K562 (cell line): ENCODE data around the gene LRMDA. TPM values are rescaled to one million over a fixed set of nuclear protein-coding genes. Genes with fewer than 3 reads are reported as not detected.

ENCODE experiments used
- ATAC-seq: fragments of 200-7000 bp; cut with Tn5 transposase; 3 replicates; pipeline ENCODE4 v1.9.1; 2020; ENCODE audit warnings: moderate library complexity
- Bru-seq: library from RNA; stranded (reverse); fragments of 400-500 nt; gene quantifications from one replicate; lab custom pipeline; 2021; lab: Mats Ljungman, UMichigan
- BruChase-seq, 2 experiments: library from RNA; stranded (reverse); fragments of 400-500 nt; gene quantifications; one replicate each; lab custom pipeline; 2021; lab: Mats Ljungman, UMichigan
- BruUV-seq: library from RNA; stranded (reverse); fragments of 400-500 nt; replicated peaks from 2 replicates; lab custom pipeline; 2021; lab: Mats Ljungman, UMichigan
- CTCF ChIA-PET: fragments of 300-600 bp; formaldehyde crosslinking; extraction: SDS; loops from one replicate; lab custom pipeline; 2021; ENCODE audit warnings: low intra/inter-chr PET ratio; lab: Yijun Ruan, JAX
- POLR2A ChIA-PET: fragments of 300-600, 350-650 bp; sonication (Branson Sonifier 250); formaldehyde crosslinking; extraction: SDS; loops from one replicate; lab custom pipeline; 2021; ENCODE audit warnings: antibody characterized with exemption, inconsistent platforms; lab: Yijun Ruan, JAX
- DNase-seq, 4 experiments: peaks; one replicate each; pipeline versions ENCODE4 v3.0.0 to v3.0.0-alpha.2; 2011 to 2018; ENCODE audit warnings: low spot score in 3 of 4, mixed read lengths in 3 of 4; ENCODE audit errors: extremely low read depth in 1 of 4
- FAIRE-seq: peaks from 2 replicates; lab custom pipeline; 2011; peaks lifted over from hg19 to GRCh38; lab: Jason Lieb, UNC
- H2AFZ ChIP-seq: 2 replicates; pipeline ENCODE4 v1.6.0; 2011; ENCODE audit warnings: low read depth, low read length, control low read depth, inconsistent platforms
- H3K27ac ChIP-seq: fragments of 200-600 bp; 3 replicates; pipeline ENCODE4 v1.8.0; 2011; ENCODE audit warnings: low read depth, mild to moderate bottlenecking, control low read depth, inconsistent platforms, low read length, moderate library complexity, mixed read lengths; ENCODE audit errors: extremely low read depth
- H3K27me3 ChIP-seq, 2 experiments: fragments of 300-600 bp in 1 of 2; 2 replicates in 1 of 2; 3 replicates in 1 of 2; pipeline versions ENCODE4 v1.6.0 to v1.8.0; 2011; ENCODE audit warnings: inconsistent platforms in 2 of 2, low read length in 2 of 2, mild to moderate bottlenecking in 1 of 2, mixed read lengths in 1 of 2, moderate library complexity in 1 of 2; ENCODE audit not compliant: control insufficient read depth in 2 of 2, insufficient read depth in 2 of 2
- H3K36me3 ChIP-seq: fragments of 300-600 bp; 3 replicates; pipeline ENCODE4 v1.8.0; 2011; ENCODE audit warnings: mild to moderate bottlenecking, low read length, inconsistent platforms; ENCODE audit not compliant: control insufficient read depth, insufficient read depth
- H3K4me1 ChIP-seq, 2 experiments: fragments of 200-600 bp in 1 of 2; replicated peaks in 1 of 2; 2 replicates in 1 of 2; 3 replicates in 1 of 2; pipeline versions ENCODE4 v1.5.1 to v1.8.0; 2011; ENCODE audit warnings: inconsistent platforms in 2 of 2, low read length in 2 of 2, mild to moderate bottlenecking in 1 of 2, mixed read lengths in 1 of 2, moderate library complexity in 1 of 2; ENCODE audit not compliant: control insufficient read depth in 2 of 2, insufficient read depth in 2 of 2
- H3K4me2 ChIP-seq: 2 replicates; pipeline ENCODE4 v1.6.1; 2011; ENCODE audit warnings: low read length, control low read depth, inconsistent platforms, mixed read lengths; ENCODE audit not compliant: insufficient read depth
- H3K4me3 ChIP-seq: fragments of 200-600 bp; sonication (generic), shearing (Covaris generic); 2 replicates; pipeline ENCODE4 v1.5.1; 2016; ENCODE audit warnings: control low read depth, inconsistent platforms
- H3K79me2 ChIP-seq: fragments of 200-600 bp; 3 replicates; pipeline ENCODE4 v1.8.0; 2011; ENCODE audit warnings: low read length, inconsistent platforms; ENCODE audit not compliant: control insufficient read depth, insufficient read depth
- H3K9ac ChIP-seq, 2 experiments: 2 replicates each; pipeline versions ENCODE4 v1.6.0 to v1.6.1; 2011; ENCODE audit warnings: low read depth in 2 of 2, low read length in 2 of 2, control low read depth in 1 of 2, inconsistent platforms in 1 of 2, mild to moderate bottlenecking in 1 of 2, mixed read lengths in 1 of 2; ENCODE audit not compliant: insufficient read depth in 1 of 2
- H3K9me1 ChIP-seq: one replicate; pipeline ENCODE4 v1.6.0; 2011; ENCODE audit warnings: inconsistent platforms, mild to moderate bottlenecking, low read length, moderate library complexity; ENCODE audit not compliant: control insufficient read depth, insufficient read depth
- H3K9me3 ChIP-seq: replicated peaks from 2 replicates; pipeline ENCODE4 v1.5.1; 2011; ENCODE audit warnings: low read depth, low read length, inconsistent platforms; ENCODE audit not compliant: control insufficient read depth, insufficient read depth
- H4K20me1 ChIP-seq: replicated peaks from 2 replicates; pipeline ENCODE4 v1.6.1; 2011; ENCODE audit warnings: low read length, inconsistent platforms, mixed read lengths; ENCODE audit not compliant: control insufficient read depth, insufficient read depth
- CEBPB ChIP-seq: fragments of 450-650 bp; IDR thresholded peaks from 2 replicates; pipeline ENCODE4 v1.6.1; 2016; ENCODE audit warnings: missing genetic modification characterization, missing compliant biosample characterization
- CEBPG ChIP-seq, 3 experiments: fragments of 200-800 bp in 1 of 3; sonication (Bioruptor generic) in 1 of 3; sonication (generic) in 1 of 3; formaldehyde crosslinking in 1 of 3; IDR thresholded peaks in 2 of 3; conservative IDR thresholded peaks in 1 of 3; 2 replicates each; pipeline versions ENCODE4 v1.6.1 to v1.8.0; 2016 to 2022; ENCODE audit warnings: missing compliant biosample characterization in 2 of 3, missing genetic modification characterization in 2 of 3, mild to moderate bottlenecking in 1 of 3, missing genetic modification reagents in 1 of 3
- E2F6 ChIP-seq, 2 experiments: IDR thresholded peaks; 2 replicates each; pipeline ENCODE4 v1.6.1; 2011; ENCODE audit warnings: borderline replicate concordance in 1 of 2, control low read depth in 1 of 2, low read depth in 1 of 2, low read length in 1 of 2, mild to moderate bottlenecking in 1 of 2, mixed read lengths in 1 of 2, moderate library complexity in 1 of 2; ENCODE audit not compliant: insufficient read depth in 1 of 2, insufficient read length in 1 of 2, poor library complexity in 1 of 2, severe bottlenecking in 1 of 2; ENCODE audit errors: extremely low read depth in 1 of 2
- GABPA ChIP-seq: fragments of 200-800 bp; sonication (Bioruptor generic); conservative IDR thresholded peaks from 2 replicates; pipeline ENCODE4 v1.6.1; 2016; ENCODE audit warnings: low read depth, missing genetic modification characterization, missing compliant biosample characterization
- ID3 ChIP-seq, 2 experiments: fragments of 250-450 bp in 1 of 2; fragments of 450-650 bp in 1 of 2; sonication (Bioruptor Pico) in 1 of 2; IDR thresholded peaks; 2 replicates each; pipeline versions ENCODE4 v1.6.1 to v1.8.0; 2016 to 2021; ENCODE audit warnings: mild to moderate bottlenecking in 2 of 2, moderate library complexity in 2 of 2, missing compliant biosample characterization in 1 of 2, missing genetic modification characterization in 1 of 2
- SOX6 ChIP-seq: fragments of 450-650 bp; IDR thresholded peaks from 2 replicates; pipeline ENCODE4 v1.6.1; 2014; ENCODE audit warnings: mild to moderate bottlenecking
- TCF7L2 ChIP-seq: fragments of 150-350 bp; IDR thresholded peaks from 2 replicates; pipeline ENCODE4 v1.6.1; 2016; ENCODE audit warnings: low read depth, mild to moderate bottlenecking, low read length, moderate library complexity
- WGBS: fragments of 100-300 bp; shearing (Covaris generic); methylation state at CpG from one replicate; pipeline ENCODE4 v1.1.6; 2016; ENCODE audit warnings: low coverage, mixed read lengths; ENCODE audit not compliant: insufficient coverage; ENCODE audit errors: missing lambda C conversion rate; 5-methylcytosine and 5-hydroxymethylcytosine counted together
- in situ Hi-C: fragments of 300-500 bp; cut with MboI; formaldehyde crosslinking; loops from 4 replicates; pipeline ENCODE4 v1.15.0; 2018; ENCODE audit warnings: inconsistent platforms, mixed read lengths
- intact Hi-C: fragments of 100-400 bp; cut with micrococcal nuclease; formaldehyde crosslinking; loops from 2 replicates; pipeline ENCODE4 v1.14.2; 2022
- long read RNA-seq, 3 experiments: library from polyadenylated mRNA in 2 of 3; library from RNA in 1 of 3; unstranded in 2 of 3; stranded (forward) in 1 of 3; transcript quantifications; one replicate each; pipeline ENCODE4 v2.0.0, GENCODE V29; 2019 to 2022
- polyA minus RNA-seq, 3 experiments: library from RNA; depleted of rRNA, polyadenylated mRNA; stranded (reverse); fragments of >200 nt; gene quantifications; 2 replicates each; pipeline ENCODE4 v1.2.3, GENCODE V29; 2011
- polyA plus RNA-seq, 8 experiments: library from polyadenylated mRNA; depleted of rRNA in 4 of 8; stranded (reverse) in 5 of 8; unstranded in 3 of 8; fragments of >200 nt; fragmentation: Nextera tagmentation in 2 of 8; fragmentation: Illumina TruSeq in 1 of 8; extraction: Ambion mirVana in 2 of 8; extraction: Trizol in 1 of 8; gene quantifications; 2 replicates each; pipeline versions ENCODE4 v1.2.1 to v1.2.3, GENCODE V29; 2011 to 2014; ENCODE audit warnings: inconsistent platforms in 1 of 8, missing spikeins in 1 of 8
- total RNA-seq, 7 experiments: library from RNA; depleted of rRNA in 6 of 7; stranded (reverse); fragments of >200 nt in 6 of 7; fragmentation: Illumina TruSeq in 2 of 7; extraction: Trizol in 2 of 7; gene quantifications; 2 replicates each; pipeline versions ENCODE4 v1.2.1 to v1.2.3, GENCODE V29; 2011 to 2021; ENCODE audit warnings: low replicate concordance in 1 of 7

The LRMDA gene
- not detected in 2 replicates for total RNA-seq (2011; cell fraction: chromatin; rRNA removed; ENCODE audit: low replicate concordance)
- total RNA-seq (2011; cell fraction: nucleolus; rRNA removed) = not detected in 2 replicates
- total RNA-seq (2011; cell fraction: nucleoplasm; rRNA removed) = not detected in 2 replicates
- total RNA-seq (2014; rRNA removed) (not detected in 2 replicates), total RNA-seq (2014; rRNA removed; fragmentation: Illumina TruSeq; extraction: Trizol) (not detected in 2 replicates), total RNA-seq (2015; rRNA removed; fragmentation: Illumina TruSeq; extraction: Trizol) (0.25 and 0.26 TPM in 2 replicates), total RNA-seq (2021) (not detected in 2 replicates), polyA plus RNA-seq (2011; rRNA removed) (not detected in 2 replicates), polyA plus RNA-seq (2014; fragmentation: Illumina TruSeq; extraction: Trizol) (not detected in 2 replicates), polyA plus RNA-seq (2014; fragmentation: Nextera tagmentation; extraction: Ambion mirVana) (not detected), polyA plus RNA-seq (2014; rRNA removed) (not detected in 2 replicates), polyA minus RNA-seq (2011; rRNA and poly(A)+ RNA removed) (not detected in 2 replicates), Bru-seq, nascent RNA (percentile 11 among the genes with signal in this experiment), BruChase-seq, experiment 1, labeled RNA remaining after a 2-hour chase (percentile 13 among the genes with signal in this experiment), BruChase-seq, experiment 2, labeled RNA remaining after a 6-hour chase (percentile 16 among the genes with signal in this experiment)
- not detected in 2 replicates for polyA plus RNA-seq (2011; cell fraction: cytosol; rRNA removed)
- not detected in 2 replicates for polyA plus RNA-seq (2011; cell fraction: nucleus; rRNA removed)
- 2.2 TPM in 1 of 2 replicates, not detected in the other for polyA plus RNA-seq (2012)
- not detected in 2 replicates for polyA minus RNA-seq (2011; cell fraction: cytosol; rRNA and poly(A)+ RNA removed)
- not detected in 2 replicates for polyA minus RNA-seq (2011; cell fraction: nucleus; rRNA and poly(A)+ RNA removed)
- long read RNA-seq, experiment 1 = 0 reads
- long read RNA-seq, experiment 2, partial matches to known transcripts = 0 of 1 reads
- long read RNA-seq, experiment 2, other reads (novel, unspliced or antisense) = 1 of 1 reads
- long read RNA-seq, experiment 3 = 0 reads

- ChIA-PET POLR2A (interaction anchor here (0.6 kb wide), 1 partner anchor 209 kb away, joined by 3 read pairs; no protein-coding TSS in a partner anchor), CTCF (no interaction called here)
Observed at GRCh38 chr10:75431180-75432111, at the start of gene LRMDA. TSS of gene LRMDA (plus strand) at chr10:75431624.

More at GRCh38 chr10:75431180-75432111, at the start of gene LRMDA:
- H3K36me3 ChIP-seq = no peaks in the 10 kb centered on the region
- no peak for DNase-seq
- H3K9ac ChIP-seq = no peak within 1 kb of the TSS
- H3K27me3 ChIP-seq = peaks cover 17 to 50% of the 10 kb centered on the region in 2 experiments
- FAIRE-seq = no peak
- H3K27ac ChIP-seq = no peak within 1 kb of the TSS
- no peak for ATAC-seq
- intact Hi-C loops = no loop called here
- BruUV-seq = no TSS peak
- no peaks in the 10 kb centered on the region for H3K9me1 ChIP-seq
- no peak within 1 kb of the TSS for H3K4me3 ChIP-seq
- H3K4me2 ChIP-seq = no peak within 1 kb of the TSS
- in situ Hi-C loops = no loop called here
- no peaks in the 10 kb centered on the region for H3K79me2 ChIP-seq
- no peak within 1 kb of the TSS for H2AFZ ChIP-seq
- no peaks in the 10 kb centered on the region for H4K20me1 ChIP-seq
- TF ChIP-seq CEBPB (tag) (peak; percentile 54; the same call in 1 of the 2 replicates), E2F6 (IDR thresholded peaks at IDR 0.05; ENCODE audit: borderline replicate concordance in 1 of 2, extremely low read depth in 1 of 2, insufficient read depth in 1 of 2, insufficient read length in 1 of 2, low read depth in 1 of 2, low read length in 1 of 2, poor library complexity in 1 of 2, severe bottlenecking in 1 of 2) (peak in 1 of 2 experiments; percentile 11), CEBPG (CRISPR knock-in tag; IDR thresholded peaks at IDR 0.05) (no peak), CEBPG (tag; conservative IDR thresholded peaks at IDR 0.05 in 1 of 2, IDR thresholded peaks at IDR 0.05 in 1 of 2) (0 out of 4 replicates have a peak, but pooled peaks of 1 of the 2 experiments have one; percentile 31), TCF7L2 (no peak), SOX6 (no peak), GABPA (tag) (0 out of 2 replicates have a peak, but pooled peaks have one; percentile 32), ID3 (CRISPR knock-in tag; IDR thresholded peaks at IDR 0.05) (no peak), ID3 (tag; IDR thresholded peaks at IDR 0.05) (0 out of 2 replicates have a peak, but pooled peaks have one; percentile 35)
- H3K4me1 ChIP-seq = peaks cover 6 to 14% of the 10 kb centered on the region in 2 experiments; a peak in 4 of 5 replicates
- WGBS = 8% methylated on average over 57 of the region's 82 CpGs
- H3K9me3 ChIP-seq = no peaks in the 10 kb centered on the region
